Measurements from ENCODE around the gene KCTD4.

- no peak for TF ChIP-seq POLR2AphosphoS5 (IDR thresholded peaks at IDR 0.05)
- TF ChIP-seq, protein P1, sequence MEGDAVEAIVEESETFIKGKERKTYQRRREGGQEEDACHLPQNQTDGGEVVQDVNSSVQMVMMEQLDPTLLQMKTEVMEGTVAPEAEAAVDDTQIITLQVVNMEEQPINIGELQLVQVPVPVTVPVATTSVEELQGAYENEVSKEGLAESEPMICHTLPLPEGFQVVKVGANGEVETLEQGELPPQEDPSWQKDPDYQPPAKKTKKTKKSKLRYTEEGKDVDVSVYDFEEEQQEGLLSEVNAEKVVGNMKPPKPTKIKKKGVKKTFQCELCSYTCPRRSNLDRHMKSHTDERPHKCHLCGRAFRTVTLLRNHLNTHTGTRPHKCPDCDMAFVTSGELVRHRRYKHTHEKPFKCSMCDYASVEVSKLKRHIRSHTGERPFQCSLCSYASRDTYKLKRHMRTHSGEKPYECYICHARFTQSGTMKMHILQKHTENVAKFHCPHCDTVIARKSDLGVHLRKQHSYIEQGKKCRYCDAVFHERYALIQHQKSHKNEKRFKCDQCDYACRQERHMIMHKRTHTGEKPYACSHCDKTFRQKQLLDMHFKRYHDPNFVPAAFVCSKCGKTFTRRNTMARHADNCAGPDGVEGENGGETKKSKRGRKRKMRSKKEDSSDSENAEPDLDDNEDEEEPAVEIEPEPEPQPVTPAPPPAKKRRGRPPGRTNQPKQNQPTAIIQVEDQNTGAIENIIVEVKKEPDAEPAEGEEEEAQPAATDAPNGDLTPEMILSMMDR (IDR thresholded peaks at IDR 0.05) = no peak
- TF ChIP-seq POLR2A (IDR thresholded peaks at IDR 0.05; ENCODE audit: low read depth) = no peak
- no peak for TF ChIP-seq EP300 (IDR thresholded peaks at IDR 0.05)
Measured at GRCh38 chr13:45143346-45143751, 57.5 kb downstream of the KCTD4 start.

Measured in esophagus muscularis mucosa (tissue), 4 donors.